ENCODE results near the gene SULT1C3. TPM values are rescaled to one million over a fixed set of nuclear protein-coding genes. Genes with fewer than 3 reads are reported as not detected.

The SULT1C3 gene
- total RNA-seq, 8 experiments from 2014 or later = not detected

- ATAC-seq (replicated peaks in 6 of 8) = no peak
- in situ Hi-C loops (cut with MboI; ENCODE audit: low pct_unique_long_range_greater_than_20kb in 2 of 9, low sequenced_read_pairs in 9 of 9, unreplicated experiment in 9 of 9) = loop anchor here in 1 of 9 experiments (10.0 to 25.0 kb wide), 2 partner anchors 114 to 231 kb away; no protein-coding TSS in a partner anchor
Measured at GRCh38 chr2:108223573-108223972, 16.2 kb upstream of the SULT1C3 start.

GRCh38 chr2:108224022-108224421 is 15.7 kb upstream of the SULT1C3 start:
- H3K4me1 ChIP-seq (replicated peaks in 1 of 2) = no peaks in the 10 kb centered on the region
- no peak overlapping the region for H3K27ac ChIP-seq
- no peak for ATAC-seq (replicated peaks in 6 of 8)
- WGBS, 10 experiments = no CpG with 5 or more reads among the region's 1 CpG
- in situ Hi-C loops (cut with MboI; ENCODE audit: low pct_unique_long_range_greater_than_20kb in 2 of 9, low sequenced_read_pairs in 9 of 9, unreplicated experiment in 9 of 9) = loop anchor here in 1 of 9 experiments (10.0 to 25.0 kb wide), 2 partner anchors 113 to 231 kb away; no protein-coding TSS in a partner anchor
- no peak overlapping the region for H3K4me3 ChIP-seq

More at GRCh38 chr2:108223573-108223972, 16.2 kb upstream of the SULT1C3 start:
- Histone ChIP-seq H3K4me1 (replicated peaks in 1 of 2) (no peaks in the 10 kb centered on the region), H3K4me3 (no peak overlapping the region), H3K27ac (no peak overlapping the region)
- 14 to 89% (median 60%) methylated on average over 1 to 3 of the region's 4 CpGs; no CpG with 5 or more reads in 5 of the 10 experiments for WGBS, 10 experiments

GRCh38 chr2:108226564-108226963 is 13.2 kb upstream of the SULT1C3 start:
- in situ Hi-C loops (cut with MboI; ENCODE audit: low pct_unique_long_range_greater_than_20kb in 2 of 9, low sequenced_read_pairs in 9 of 9, unreplicated experiment in 9 of 9) = loop anchor here in 1 of 9 experiments (10.0 kb wide), 1 partner anchor 228 kb away; no protein-coding TSS in a partner anchor
- no peak overlapping the region for H3K27ac ChIP-seq

GRCh38 chr2:108228006-108228405 is 11.8 kb upstream of the SULT1C3 start:
- ATAC-seq (replicated peaks in 6 of 8) = no peak
- H3K4me1 ChIP-seq (replicated peaks in 1 of 2) = no peaks in the 10 kb centered on the region
- in situ Hi-C loops (cut with MboI; ENCODE audit: low pct_unique_long_range_greater_than_20kb in 2 of 9, low sequenced_read_pairs in 9 of 9, unreplicated experiment in 9 of 9) = loop anchor here in 1 of 9 experiments (10.0 kb wide), 1 partner anchor 227 kb away; no protein-coding TSS in a partner anchor
- no peak overlapping the region for H3K27ac ChIP-seq
- WGBS, 10 experiments = 20 to 100% (median 79%) methylated on average over 1 to 4 of the region's 4 CpGs
- H3K4me3 ChIP-seq = no peak overlapping the region

More at GRCh38 chr2:108226564-108226963, 13.2 kb upstream of the SULT1C3 start:
- WGBS, 10 experiments = 0 to 88% (median 60%) methylated on average over 1 to 2 of the region's 2 CpGs; no CpG with 5 or more reads in 2 of the 10 experiments
- no peaks in the 10 kb centered on the region for H3K4me1 ChIP-seq (replicated peaks in 1 of 2)
- no peak overlapping the region for H3K4me3 ChIP-seq
- no peak for ATAC-seq (replicated peaks in 6 of 8)

GRCh38 chr2:108228537-108228936 is 11.2 kb upstream of the SULT1C3 start:
- in situ Hi-C loops (cut with MboI; ENCODE audit: low pct_unique_long_range_greater_than_20kb in 2 of 9, low sequenced_read_pairs in 9 of 9, unreplicated experiment in 9 of 9) = loop anchor here in 1 of 9 experiments (10.0 kb wide), 1 partner anchor 226 kb away; no protein-coding TSS in a partner anchor
- H3K27ac ChIP-seq = no peak overlapping the region
- H3K4me3 ChIP-seq = no peak overlapping the region
- ATAC-seq (replicated peaks in 6 of 8) = peak in 2 of 8 experiments; percentile 73 to 74
- H3K4me1 ChIP-seq (replicated peaks in 1 of 2) = no peaks in the 10 kb centered on the region
- 80 to 100% (median 100%) methylated on average over 1 of the region's 1 CpG; no CpG with 5 or more reads in 7 of the 10 experiments for WGBS, 10 experiments

GRCh38 chr2:108229875-108230274 is 9.9 kb upstream of the SULT1C3 start:
- H3K4me1 ChIP-seq (replicated peaks in 1 of 2) = no peaks in the 10 kb centered on the region
- H3K4me3 ChIP-seq = no peak overlapping the region
- in situ Hi-C loops (cut with MboI; ENCODE audit: low pct_unique_long_range_greater_than_20kb in 2 of 9, low sequenced_read_pairs in 9 of 9, unreplicated experiment in 9 of 9) = loop anchor here in 1 of 9 experiments (10.0 kb wide), 1 partner anchor 225 kb away; no protein-coding TSS in a partner anchor
- H3K27ac ChIP-seq = no peak overlapping the region
- ATAC-seq (replicated peaks in 6 of 8) = no peak
- WGBS, 10 experiments = 40 to 100% (median 69%) methylated on average over 1 to 2 of the region's 2 CpGs; no CpG with 5 or more reads in 4 of the 10 experiments

GRCh38 chr2:108235577-108235976 is 4.2 kb upstream of the SULT1C3 start:
- no peak for ATAC-seq (replicated peaks in 6 of 8)
- in situ Hi-C loops (cut with MboI; ENCODE audit: low pct_unique_long_range_greater_than_20kb in 2 of 9, low sequenced_read_pairs in 9 of 9, unreplicated experiment in 9 of 9) = no loop called here
- Histone ChIP-seq H3K27ac (no peak overlapping the region), H3K4me3 (no peak overlapping the region), H3K4me1 (replicated peaks in 1 of 2) (no peaks in the 10 kb centered on the region)
- 18 to 100% (median 75%) methylated on average over 1 to 4 of the region's 4 CpGs for WGBS, 10 experiments

- Histone ChIP-seq H3K4me3 (no peak overlapping the region), H3K4me1 (replicated peaks in 1 of 2) (no peaks in the 10 kb centered on the region), H3K27ac (no peak overlapping the region)
- 38 to 95% (median 77%) methylated on average over 1 to 6 of the region's 6 CpGs for WGBS, 10 experiments
- no peak for ATAC-seq (replicated peaks in 6 of 8)
- in situ Hi-C loops (cut with MboI; ENCODE audit: low pct_unique_long_range_greater_than_20kb in 2 of 9, low sequenced_read_pairs in 9 of 9, unreplicated experiment in 9 of 9) = no loop called here
Measured at GRCh38 chr2:108236676-108237335, 3.0 kb upstream of the SULT1C3 start.

- Histone ChIP-seq H3K27ac (no peak overlapping the region), H3K4me3 (no peak overlapping the region), H3K4me1 (replicated peaks in 1 of 2) (no peaks in the 10 kb centered on the region)
- 47 to 100% (median 93%) methylated on average over 1 to 5 of the region's 5 CpGs for WGBS, 10 experiments
- in situ Hi-C loops (cut with MboI; ENCODE audit: low pct_unique_long_range_greater_than_20kb in 2 of 9, low sequenced_read_pairs in 9 of 9, unreplicated experiment in 9 of 9) = no loop called here
- ATAC-seq (replicated peaks in 6 of 8) = peak in 1 of 8 experiments; percentile 65
Measured at GRCh38 chr2:108240966-108241365, 1.2 kb downstream of the SULT1C3 start.

- Histone ChIP-seq H3K4me3 (no peak overlapping the region), H3K4me1 (replicated peaks in 1 of 2) (no peaks in the 10 kb centered on the region), H3K27ac (no peak overlapping the region)
- 17 to 100% (median 80%) methylated on average over 1 of the region's 1 CpG; no CpG with 5 or more reads in 3 of the 10 experiments for whole genome bisulfite sequencing, 10 experiments
- in situ Hi-C loops (cut with MboI; ENCODE audit: low pct_unique_long_range_greater_than_20kb in 2 of 9, low sequenced_read_pairs in 9 of 9, unreplicated experiment in 9 of 9) = no loop called here
- peak in 2 of 8 experiments; percentile 82 to 93 for ATAC-seq (replicated peaks in 6 of 8)
Measured at GRCh38 chr2:108243566-108243965, 3.8 kb downstream of the SULT1C3 start.

GRCh38 chr2:108244667-108245414 is 5.1 kb downstream of the SULT1C3 start:
- H3K4me3 ChIP-seq = no peak overlapping the region
- ATAC-seq (replicated peaks in 6 of 8) = no peak
- WGBS, 10 experiments = 0 to 100% (median 67%) methylated on average over 1 to 2 of the region's 2 CpGs; no CpG with 5 or more reads in 1 of the 10 experiments
- no peak overlapping the region for H3K27ac ChIP-seq
- in situ Hi-C loops (cut with MboI; ENCODE audit: low pct_unique_long_range_greater_than_20kb in 2 of 9, low sequenced_read_pairs in 9 of 9, unreplicated experiment in 9 of 9) = no loop called here
- no peaks in the 10 kb centered on the region for H3K4me1 ChIP-seq (replicated peaks in 1 of 2)

GRCh38 chr2:108253106-108253505 is 13.3 kb downstream of the SULT1C3 start:
- 22 to 88% (median 67%) methylated on average over 1 of the region's 1 CpG; no CpG with 5 or more reads in 1 of the 10 experiments for WGBS, 10 experiments
- in situ Hi-C loops (cut with MboI; ENCODE audit: low pct_unique_long_range_greater_than_20kb in 2 of 9, low sequenced_read_pairs in 9 of 9, unreplicated experiment in 9 of 9) = no loop called here
- no peak overlapping the region for H3K4me3 ChIP-seq
- no peak overlapping the region for H3K27ac ChIP-seq
- no peaks in the 10 kb centered on the region for H3K4me1 ChIP-seq (replicated peaks in 1 of 2)
- no peak for ATAC-seq (replicated peaks in 6 of 8)

GRCh38 chr2:108257757-108258331 is 18.1 kb downstream of the SULT1C3 start:
- Histone ChIP-seq H3K4me3 (no peak overlapping the region), H3K4me1 (replicated peaks in 1 of 2) (no peaks in the 10 kb centered on the region), H3K27ac (no peak overlapping the region)
- no peak for ATAC-seq (replicated peaks in 6 of 8)
- in situ Hi-C loops (cut with MboI; ENCODE audit: low pct_unique_long_range_greater_than_20kb in 2 of 9, low sequenced_read_pairs in 9 of 9, unreplicated experiment in 9 of 9) = no loop called here
- WGBS, 10 experiments = 18 to 100% (median 69%) methylated on average over 1 to 3 of the region's 3 CpGs; no CpG with 5 or more reads in 1 of the 10 experiments

Data from motor neuron (in vitro differentiated cells).